Osteocyte (in vitro differentiated cells): ENCODE results near the gene ANKS1A. TPM values are rescaled to one million over a fixed set of nuclear protein-coding genes. Genes with fewer than 3 reads are reported as not detected.

ENCODE experiments used
- DNase-seq: peaks from one replicate; pipeline ENCODE4 v3.0.0; 2021; ENCODE audit warnings: mixed read lengths; ENCODE audit not compliant: unreplicated experiment; ENCODE audit errors: extremely low spot score
- H3K27ac Mint-ChIP-seq: one replicate; pipeline ENCODE4 v1.8.0; 2021; ENCODE audit warnings: mild to moderate bottlenecking, mixed read lengths; ENCODE audit not compliant: unreplicated experiment
- H3K27me3 Mint-ChIP-seq: one replicate; pipeline ENCODE4 v1.8.0; 2021; ENCODE audit warnings: mixed read lengths; ENCODE audit not compliant: unreplicated experiment
- H3K36me3 Mint-ChIP-seq: one replicate; pipeline ENCODE4 v1.8.0; 2021; ENCODE audit warnings: mixed read lengths; ENCODE audit not compliant: unreplicated experiment
- H3K4me1 Mint-ChIP-seq: one replicate; pipeline ENCODE4 v1.8.0; 2021; ENCODE audit warnings: mixed read lengths; ENCODE audit not compliant: unreplicated experiment
- H3K4me3 Mint-ChIP-seq: one replicate; pipeline ENCODE4 v1.8.0; 2021; ENCODE audit warnings: mild to moderate bottlenecking, moderate library complexity, mixed read lengths; ENCODE audit not compliant: unreplicated experiment
- H3K9me3 Mint-ChIP-seq: one replicate; pipeline ENCODE4 v1.8.0; 2021; ENCODE audit warnings: mixed read lengths; ENCODE audit not compliant: unreplicated experiment
- CTCF ChIP-seq: fragments of 200-600 bp; sonication (generic); IDR thresholded peaks from 2 replicates; pipeline ENCODE4 v1.5.0; 2021; ENCODE audit warnings: antibody characterized with exemption, mild to moderate bottlenecking, moderate library complexity
- total RNA-seq: library from RNA; stranded (reverse); gene quantifications from 2 replicates; pipeline ENCODE4 v1.2.1, GENCODE V29; 2021

The ANKS1A gene
- total RNA-seq, 1 donor from 2014 or later: 15.5 TPM

- Mint-ChIP-seq H3K27ac (no peak overlapping the region), H3K27me3 (no peaks in the 10 kb centered on the region), H3K36me3 (peaks cover 21% of the 10 kb centered on the region), H3K9me3 (no peaks in the 10 kb centered on the region), H3K4me1 (peaks cover 10% of the 10 kb centered on the region), H3K4me3 (no peak overlapping the region)
- DNase-seq: no peak
- TF ChIP-seq CTCF: no peak
Measured at GRCh38 chr6:35076997-35077712, 188.1 kb downstream of the ANKS1A start.

- H3K9me3 Mint-ChIP-seq: no peaks in the 10 kb centered on the region
- no peak overlapping the region for H3K4me3 Mint-ChIP-seq
- DNase-seq: no peak
- no peak for TF ChIP-seq CTCF
- H3K27ac Mint-ChIP-seq: no peak overlapping the region
- H3K36me3 Mint-ChIP-seq: peaks cover 19% of the 10 kb centered on the region
- no peaks in the 10 kb centered on the region for H3K27me3 Mint-ChIP-seq
- peaks cover 15% of the 10 kb centered on the region for H3K4me1 Mint-ChIP-seq
Measured at GRCh38 chr6:35077713-35078105, 188.7 kb downstream of the ANKS1A start.

- H3K9me3 Mint-ChIP-seq: no peaks in the 10 kb centered on the region
- no peaks in the 10 kb centered on the region for H3K27me3 Mint-ChIP-seq
- peaks cover 15% of the 10 kb centered on the region for H3K4me1 Mint-ChIP-seq
- H3K36me3 Mint-ChIP-seq: peaks cover 12% of the 10 kb centered on the region
- no peak for TF ChIP-seq CTCF
- no peak overlapping the region for H3K4me3 Mint-ChIP-seq
- DNase-seq: no peak
- no peak overlapping the region for H3K27ac Mint-ChIP-seq
Measured at GRCh38 chr6:35078226-35078850, 189.3 kb downstream of the ANKS1A start.

- Mint-ChIP-seq H3K27me3 (no peaks in the 10 kb centered on the region), H3K4me3 (no peak overlapping the region), H3K4me1 (peaks cover 15% of the 10 kb centered on the region), H3K36me3 (peaks cover 15% of the 10 kb centered on the region), H3K27ac (no peak overlapping the region), H3K9me3 (no peaks in the 10 kb centered on the region)
- no peak for TF ChIP-seq CTCF
- no peak for DNase-seq
Measured at GRCh38 chr6:35078896-35079295, 189.8 kb downstream of the ANKS1A start.

- Mint-ChIP-seq H3K4me3 (no peak overlapping the region), H3K9me3 (no peaks in the 10 kb centered on the region), H3K27ac (no peak overlapping the region), H3K36me3 (peaks cover 13% of the 10 kb centered on the region), H3K4me1 (peaks cover 15% of the 10 kb centered on the region), H3K27me3 (no peaks in the 10 kb centered on the region)
- no peak for TF ChIP-seq CTCF
- no peak for DNase-seq
Measured at GRCh38 chr6:35079311-35080000, 190.4 kb downstream of the ANKS1A start.
